Cortex of kidney (tissue), 1 donor: ENCODE measurements around the gene PIGW.

Experiments
- DNase-seq: peaks from one replicate; lab custom pipeline; 2025; lab: John Stamatoyannopoulos, UW

PIGW gene, protein sequence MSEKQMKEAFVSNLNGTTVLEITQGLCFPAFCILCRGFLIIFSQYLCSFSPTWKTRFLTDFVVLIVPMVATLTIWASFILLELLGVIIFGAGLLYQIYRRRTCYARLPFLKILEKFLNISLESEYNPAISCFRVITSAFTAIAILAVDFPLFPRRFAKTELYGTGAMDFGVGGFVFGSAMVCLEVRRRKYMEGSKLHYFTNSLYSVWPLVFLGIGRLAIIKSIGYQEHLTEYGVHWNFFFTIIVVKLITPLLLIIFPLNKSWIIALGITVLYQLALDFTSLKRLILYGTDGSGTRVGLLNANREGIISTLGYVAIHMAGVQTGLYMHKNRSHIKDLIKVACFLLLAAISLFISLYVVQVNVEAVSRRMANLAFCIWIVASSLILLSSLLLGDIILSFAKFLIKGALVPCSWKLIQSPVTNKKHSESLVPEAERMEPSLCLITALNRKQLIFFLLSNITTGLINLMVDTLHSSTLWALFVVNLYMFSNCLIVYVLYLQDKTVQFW

DNA sequence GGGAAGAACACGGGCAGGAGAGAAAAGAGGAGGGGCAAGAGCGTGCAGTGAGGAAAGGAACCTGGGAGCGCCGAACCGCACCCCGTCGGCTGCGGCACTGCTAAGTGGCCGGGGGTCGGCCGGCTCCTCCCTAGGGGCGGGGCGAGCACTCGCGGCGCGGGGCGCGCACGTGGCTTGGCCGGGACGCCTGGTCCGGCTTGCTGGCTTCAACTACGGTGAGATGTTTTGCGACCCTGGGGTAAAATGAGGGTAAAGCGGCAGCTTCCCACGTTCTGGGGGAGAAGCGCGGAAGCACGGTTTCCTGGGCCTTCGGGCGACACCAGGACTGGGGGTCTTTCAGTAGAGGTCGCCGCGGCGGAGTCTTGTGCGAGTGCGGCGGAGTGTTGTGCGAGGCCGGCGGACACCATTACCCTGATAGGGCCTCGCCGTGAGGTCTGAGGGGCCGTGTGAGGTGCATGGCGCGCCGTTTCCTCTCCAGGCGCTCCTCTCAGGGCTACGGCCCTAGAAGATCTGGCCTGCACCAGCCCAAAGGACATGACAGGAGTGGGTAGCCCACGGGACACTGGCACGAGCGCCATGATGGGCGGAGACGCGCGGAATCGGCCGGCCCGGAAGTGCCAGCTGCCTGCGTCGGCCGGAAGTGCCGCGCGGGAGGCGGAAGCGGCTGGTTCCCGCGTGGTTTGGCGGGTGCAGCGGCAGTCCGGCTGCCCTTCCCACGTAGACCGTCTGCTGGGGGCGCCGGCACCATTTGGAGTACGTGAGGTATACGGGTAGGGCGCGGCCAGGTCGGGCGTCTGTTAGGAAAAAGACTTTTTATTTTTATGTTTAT is at the start of gene PIGW, which contains the start of gene MYO19:
Gene PIGW, plus strand, starts transcription at position 148 of the 829 bp plus-strand sequence. CDS start 2,115 bp downstream, outside the sequence.
Gene MYO19, minus strand, starts transcription at position 29 of the 829 bp plus-strand sequence. CDS start 2,330 bp downstream, outside the sequence.
- DNase-seq: no peak

DNA sequence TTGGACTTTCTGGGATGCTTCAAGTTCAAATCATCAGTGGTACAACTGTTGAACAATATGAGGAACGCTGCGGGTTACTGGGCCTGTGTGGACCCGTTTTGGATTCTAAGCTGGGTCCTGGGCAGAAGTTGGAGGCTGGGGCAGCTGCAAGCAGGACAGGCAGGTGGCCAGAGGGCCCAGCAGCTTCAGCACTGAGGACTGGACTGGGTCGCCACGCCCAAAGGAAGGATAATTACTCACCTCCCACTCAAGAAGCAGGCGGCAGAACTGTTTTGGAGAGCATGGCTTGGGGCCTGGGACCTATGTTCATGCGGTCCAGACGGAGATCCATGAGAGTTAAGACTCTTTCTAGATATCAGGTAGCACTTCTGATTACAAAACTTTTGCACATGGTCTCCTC is 49.8 kb upstream of the PIGW start:
- DNase-seq: no peak

DNA sequence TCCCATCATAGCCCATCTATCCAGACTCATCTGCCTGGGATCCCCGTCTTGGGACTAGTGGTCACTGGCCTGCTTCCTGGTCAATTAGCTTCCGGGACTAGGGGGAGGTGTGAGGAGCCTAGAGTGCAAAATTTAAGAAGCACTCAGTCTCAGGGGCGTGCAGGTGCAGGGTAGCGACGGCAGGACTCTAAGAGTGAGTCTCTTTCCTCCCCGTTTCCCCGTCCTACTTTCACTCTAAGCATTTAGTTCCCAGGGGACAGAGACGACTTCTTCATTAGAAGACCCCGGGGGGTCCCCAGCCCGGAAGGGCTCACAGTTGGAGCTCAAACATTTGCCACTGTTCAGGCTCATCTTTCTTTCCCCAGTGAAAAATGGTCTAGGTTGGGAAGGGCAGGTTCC is 49.0 kb upstream of the PIGW start:
- no peak for DNase-seq

- DNase-seq: no peak
Observed at GRCh38 chr17:36486204-36487194, 48.3 kb upstream of the PIGW start, which contains the start of gene ZNHIT3. Gene ZNHIT3, plus strand, starts transcription at chr17:36486681. Its CDS starts 19 bp downstream, at chr17:36486700.

DNA sequence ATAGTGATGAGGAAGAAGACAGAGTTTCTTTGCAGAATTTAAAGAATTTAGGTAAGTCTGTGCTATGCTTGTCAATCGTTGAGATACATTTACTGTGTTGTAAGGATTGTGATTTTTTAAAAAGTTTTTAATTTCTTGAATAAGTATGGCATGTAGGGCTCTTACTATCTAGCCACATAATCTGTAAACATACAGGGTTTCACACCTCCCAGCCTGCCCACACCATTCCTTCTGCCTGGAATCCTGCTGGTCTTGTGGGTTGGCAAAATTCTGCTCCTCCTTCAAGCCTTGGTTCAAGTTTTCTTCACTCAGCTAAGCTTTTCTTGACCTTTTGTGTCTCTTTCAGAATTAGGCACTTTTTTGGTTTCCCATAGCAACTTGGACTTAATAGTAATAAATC is 40.8 kb upstream of the PIGW start:
- DNase-seq: no peak

- DNase-seq: no peak
Observed at GRCh38 chr17:36494674-36495073, 40.1 kb upstream of the PIGW start.

DNA sequence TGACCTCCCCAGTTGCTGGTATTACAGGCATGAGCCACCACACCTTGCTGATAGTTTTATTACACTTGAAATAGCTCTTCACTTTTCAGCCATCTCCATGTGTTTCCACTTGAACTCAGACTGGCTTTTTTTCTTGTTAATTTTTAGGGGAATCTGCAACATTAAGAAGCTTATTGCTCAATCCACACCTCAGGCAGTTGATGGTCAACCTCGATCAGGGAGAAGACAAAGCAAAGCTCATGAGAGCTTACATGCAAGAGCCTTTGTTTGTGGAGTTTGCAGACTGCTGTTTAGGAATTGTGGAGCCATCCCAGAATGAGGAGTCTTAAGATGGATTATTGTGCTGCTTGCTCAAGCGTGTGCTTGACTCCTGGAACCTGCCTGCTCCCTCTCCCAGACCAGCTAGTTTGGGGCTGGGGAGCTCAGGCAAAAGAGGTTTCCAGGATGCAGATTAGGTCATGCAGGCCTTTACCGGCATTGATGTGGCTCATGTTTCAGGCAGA is 39.7 kb upstream of the PIGW start:
- no peak for DNase-seq

GRCh38 chr17:36496018-36496789 is 38.6 kb upstream of the PIGW start:
- no peak for DNase-seq

DNA sequence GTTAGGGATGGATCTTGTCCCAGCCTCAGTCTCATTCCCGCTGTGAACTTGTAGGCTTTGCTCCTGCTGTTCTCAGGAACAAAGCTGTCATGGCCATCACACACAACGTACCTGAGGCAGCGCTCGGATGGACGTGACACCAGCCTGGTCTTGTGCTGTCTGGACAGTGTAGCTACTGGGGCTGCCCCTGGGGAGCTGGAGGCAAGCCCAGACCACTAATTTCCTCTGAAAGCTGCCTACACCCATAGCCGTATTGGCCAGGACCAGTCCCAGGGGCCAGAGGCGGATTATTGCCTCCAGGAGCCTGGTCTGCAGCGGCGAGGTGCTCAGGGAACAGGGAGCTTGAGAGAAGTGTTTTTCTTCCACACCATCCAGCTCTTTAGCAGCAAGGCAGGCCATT is 36.6 kb upstream of the PIGW start:
- no peak for DNase-seq

GRCh38 chr17:36498560-36499300 is 36.1 kb upstream of the PIGW start:
- no peak for DNase-seq

GRCh38 chr17:36500745-36501225 is 34.0 kb upstream of the PIGW start:
- no peak for DNase-seq

- no peak for DNase-seq
Observed at GRCh38 chr17:36501351-36501750, 33.4 kb upstream of the PIGW start.

DNA sequence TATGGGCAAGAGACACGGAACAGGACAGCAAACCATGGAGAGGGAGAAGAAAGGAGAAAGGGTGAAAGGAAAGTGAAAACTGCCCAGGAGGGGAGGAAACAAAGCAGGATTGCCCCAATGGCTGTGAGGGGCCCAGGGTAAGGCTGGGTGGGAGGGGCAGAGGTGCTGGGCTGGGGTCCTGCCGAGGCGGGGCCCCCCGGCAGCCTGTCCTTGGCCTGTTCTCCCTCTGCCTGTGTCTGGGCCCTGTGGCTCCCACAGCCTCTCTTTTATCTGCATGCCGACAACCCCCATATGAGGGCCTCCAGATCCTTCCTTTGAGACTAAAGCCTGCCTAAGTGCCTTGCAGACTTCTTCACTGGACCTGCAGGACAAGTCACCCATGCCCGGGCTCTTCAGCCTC is 32.8 kb upstream of the PIGW start:
- DNase-seq: no peak

GRCh38 chr17:36503456-36504155 is 31.2 kb upstream of the PIGW start:
- DNase-seq: no peak

DNA sequence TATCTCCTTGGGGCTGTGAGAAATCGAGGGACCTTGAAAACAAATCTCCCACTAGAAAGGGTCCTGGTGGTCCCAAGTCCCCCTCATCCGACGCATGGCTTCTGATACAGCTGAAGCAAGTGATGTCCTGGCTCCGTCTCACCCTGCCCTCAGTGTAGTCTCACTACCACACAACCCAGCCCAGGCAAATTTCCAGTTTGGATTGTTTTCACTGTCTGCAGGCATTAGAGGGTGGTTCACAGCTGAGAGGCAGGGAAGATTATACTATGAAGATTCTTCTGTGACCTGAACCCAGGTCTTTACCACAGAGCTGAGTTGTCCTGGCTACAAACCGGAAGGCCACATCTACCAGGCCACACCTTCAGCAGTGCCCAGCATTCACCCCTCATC is 30.6 kb upstream of the PIGW start:
- DNase-seq: no peak

GRCh38 chr17:36505171-36505570 is 29.6 kb upstream of the PIGW start:
- DNase-seq: no peak

GRCh38 chr17:36506249-36506826 is 28.4 kb upstream of the PIGW start:
- DNase-seq: no peak

- DNase-seq: no peak
Observed at GRCh38 chr17:36506831-36507230, 28.0 kb upstream of the PIGW start.

GRCh38 chr17:36507266-36507665 is 27.5 kb upstream of the PIGW start:
- no peak for DNase-seq
